GM23338 (cell line): Measurements from ENCODE around the gene KRTAP4-12. TPM values are rescaled to one million over a fixed set of nuclear protein-coding genes. Genes with fewer than 3 reads are reported as not detected.

ENCODE experiments used
- ATAC-seq: fragments of 200-7000 bp; cut with Tn5 transposase; 3 replicates; pipeline ENCODE4 v1.9.1; 2020
- DNase-seq: peaks from one replicate; pipeline ENCODE4 v3.0.0-alpha.2; 2015; ENCODE audit warnings: low spot score
- H2AFZ ChIP-seq: fragments of 200-600 bp; sonication (generic); 2 replicates; pipeline ENCODE4 v1.8.0; 2016; ENCODE audit warnings: antibody characterized with exemption, mild to moderate bottlenecking, moderate library complexity
- H3F3A ChIP-seq: fragments of 200-600 bp; sonication (generic); replicated peaks from 2 replicates; pipeline ENCODE4 v1.8.0; 2017; ENCODE audit warnings: antibody characterized with exemption, mixed run types, low read depth
- H3K27ac ChIP-seq: fragments of 200-600 bp; sonication (generic); 2 replicates; pipeline ENCODE4 v1.6.1; 2016; ENCODE audit warnings: low read depth
- H3K27me3 ChIP-seq: fragments of 200-600 bp; sonication (generic); 2 replicates; pipeline ENCODE4 v1.8.0; 2016; ENCODE audit warnings: mild to moderate bottlenecking, mixed run types, moderate library complexity; ENCODE audit not compliant: insufficient read depth
- H3K36me3 ChIP-seq: fragments of 200-600 bp; sonication (generic); 2 replicates; pipeline ENCODE4 v1.8.0; 2016; ENCODE audit warnings: mild to moderate bottlenecking; ENCODE audit not compliant: insufficient read depth
- H3K4me1 ChIP-seq: fragments of 200-600 bp; sonication (generic); 2 replicates; pipeline ENCODE4 v1.8.0; 2016; ENCODE audit warnings: mild to moderate bottlenecking, moderate library complexity; ENCODE audit not compliant: insufficient read depth
- H3K4me2 ChIP-seq: fragments of 200-600 bp; sonication (generic); 2 replicates; pipeline ENCODE4 v1.7.1; 2017; ENCODE audit warnings: mixed run types
- H3K4me3 ChIP-seq: fragments of 200-600 bp; sonication (generic); 2 replicates; pipeline ENCODE4 v1.6.1; 2016; ENCODE audit warnings: mixed run types
- H3K79me2 ChIP-seq: fragments of 200-600 bp; sonication (generic); replicated peaks from 2 replicates; pipeline ENCODE4 v1.8.0; 2017; ENCODE audit warnings: mild to moderate bottlenecking; ENCODE audit not compliant: insufficient read depth
- H3K9me2 ChIP-seq: fragments of 200-600 bp; sonication (generic); 2 replicates; pipeline ENCODE4 v1.8.0; 2017; ENCODE audit not compliant: insufficient read depth
- H4K20me1 ChIP-seq: fragments of 200-600 bp; sonication (generic); replicated peaks from 2 replicates; pipeline ENCODE4 v1.8.0; 2017; ENCODE audit warnings: mild to moderate bottlenecking; ENCODE audit not compliant: insufficient read depth
- H3K27ac Mint-ChIP-seq: 2 replicates; pipeline ENCODE4 v1.8.0; 2020; ENCODE audit warnings: inconsistent platforms, mild to moderate bottlenecking, moderate library complexity, mixed read lengths
- H3K27me3 Mint-ChIP-seq: 3 replicates; pipeline ENCODE4 v1.8.0; 2022; ENCODE audit warnings: low read depth, mild to moderate bottlenecking, moderate library complexity, mixed read lengths, inconsistent platforms; ENCODE audit not compliant: insufficient read depth, poor library complexity
- H3K36me3 Mint-ChIP-seq: 3 replicates; pipeline ENCODE4 v1.8.0; 2021; ENCODE audit warnings: low read depth, mild to moderate bottlenecking, inconsistent platforms, moderate library complexity, mixed read lengths
- H3K4me1 Mint-ChIP-seq: 3 replicates; pipeline ENCODE4 v1.8.0; 2020; ENCODE audit warnings: mild to moderate bottlenecking, inconsistent platforms, mixed read lengths
- H3K4me3 Mint-ChIP-seq: 3 replicates; pipeline ENCODE4 v1.8.0; 2021; ENCODE audit warnings: moderate library complexity, mild to moderate bottlenecking, inconsistent platforms, mixed read lengths
- H3K9me3 Mint-ChIP-seq: 3 replicates; pipeline ENCODE4 v1.8.0; 2020; ENCODE audit warnings: moderate library complexity, mild to moderate bottlenecking, inconsistent platforms, mixed read lengths
- CREB1 ChIP-seq: fragments of 250-450 bp; sonication (Bioruptor Pico); IDR thresholded peaks from 2 replicates; pipeline ENCODE4 v1.5.0; 2020; ENCODE audit warnings: low read depth, mild to moderate bottlenecking, moderate library complexity
- EZH2 ChIP-seq: fragments of 200-600 bp; sonication (generic); IDR thresholded peaks from one replicate; pipeline ENCODE4 v1.8.0; 2017; ENCODE audit warnings: antibody characterized with exemption, mild to moderate bottlenecking, low read depth; ENCODE audit not compliant: unreplicated experiment
- JUNB ChIP-seq: IDR thresholded peaks from one replicate; pipeline ENCODE4 v1.6.1; 2016; ENCODE audit warnings: antibody characterized with exemption; ENCODE audit not compliant: unreplicated experiment
- REST ChIP-seq: IDR thresholded peaks from one replicate; pipeline ENCODE4 v1.6.1; 2018; ENCODE audit warnings: antibody characterized with exemption; ENCODE audit not compliant: unreplicated experiment
- ZNF331 ChIP-seq: fragments of 250-450 bp; sonication (Bioruptor Pico); IDR thresholded peaks from 2 replicates; pipeline ENCODE4 v1.5.0; 2020; ENCODE audit warnings: low read depth, mild to moderate bottlenecking, moderate library complexity
- polyA plus RNA-seq: library from polyadenylated mRNA; unstranded; fragments of >200 nt; fragmentation: Nextera tagmentation; extraction: Ambion mirVana; gene quantifications from 2 replicates; pipeline ENCODE4 v1.2.1, GENCODE V29; 2016
- total RNA-seq: library from RNA; depleted of rRNA; stranded (reverse); fragments of >200 nt; shearing (Covaris generic); gene quantifications from 2 replicates; pipeline ENCODE4 v1.2.3, GENCODE V29; 2014
- TF ChIP-seq, protein P1 (sequence below): IDR thresholded peaks from 2 replicates; pipeline ENCODE4 v1.6.1; 2016; ENCODE audit warnings: antibody characterized with exemption
- TF ChIP-seq, protein P2 (sequence below): fragments of 250-450 bp; sonication (Bioruptor Pico); IDR thresholded peaks from 2 replicates; pipeline ENCODE4 v1.5.0; 2020; ENCODE audit warnings: mild to moderate bottlenecking, moderate library complexity

Gene KRTAP4-12
- total and polyA plus RNA-seq, 2 experiments from 2014 or later: not detected

- TF ChIP-seq EZH2 (no peak), JUNB (no peak), REST (no peak), ZNF331 (CRISPR knock-in tag) (no peak), CREB1 (CRISPR knock-in tag) (no peak)
- TF ChIP-seq, protein P1, sequence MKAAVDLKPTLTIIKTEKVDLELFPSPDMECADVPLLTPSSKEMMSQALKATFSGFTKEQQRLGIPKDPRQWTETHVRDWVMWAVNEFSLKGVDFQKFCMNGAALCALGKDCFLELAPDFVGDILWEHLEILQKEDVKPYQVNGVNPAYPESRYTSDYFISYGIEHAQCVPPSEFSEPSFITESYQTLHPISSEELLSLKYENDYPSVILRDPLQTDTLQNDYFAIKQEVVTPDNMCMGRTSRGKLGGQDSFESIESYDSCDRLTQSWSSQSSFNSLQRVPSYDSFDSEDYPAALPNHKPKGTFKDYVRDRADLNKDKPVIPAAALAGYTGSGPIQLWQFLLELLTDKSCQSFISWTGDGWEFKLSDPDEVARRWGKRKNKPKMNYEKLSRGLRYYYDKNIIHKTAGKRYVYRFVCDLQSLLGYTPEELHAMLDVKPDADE: no peak
- TF ChIP-seq, protein P2, sequence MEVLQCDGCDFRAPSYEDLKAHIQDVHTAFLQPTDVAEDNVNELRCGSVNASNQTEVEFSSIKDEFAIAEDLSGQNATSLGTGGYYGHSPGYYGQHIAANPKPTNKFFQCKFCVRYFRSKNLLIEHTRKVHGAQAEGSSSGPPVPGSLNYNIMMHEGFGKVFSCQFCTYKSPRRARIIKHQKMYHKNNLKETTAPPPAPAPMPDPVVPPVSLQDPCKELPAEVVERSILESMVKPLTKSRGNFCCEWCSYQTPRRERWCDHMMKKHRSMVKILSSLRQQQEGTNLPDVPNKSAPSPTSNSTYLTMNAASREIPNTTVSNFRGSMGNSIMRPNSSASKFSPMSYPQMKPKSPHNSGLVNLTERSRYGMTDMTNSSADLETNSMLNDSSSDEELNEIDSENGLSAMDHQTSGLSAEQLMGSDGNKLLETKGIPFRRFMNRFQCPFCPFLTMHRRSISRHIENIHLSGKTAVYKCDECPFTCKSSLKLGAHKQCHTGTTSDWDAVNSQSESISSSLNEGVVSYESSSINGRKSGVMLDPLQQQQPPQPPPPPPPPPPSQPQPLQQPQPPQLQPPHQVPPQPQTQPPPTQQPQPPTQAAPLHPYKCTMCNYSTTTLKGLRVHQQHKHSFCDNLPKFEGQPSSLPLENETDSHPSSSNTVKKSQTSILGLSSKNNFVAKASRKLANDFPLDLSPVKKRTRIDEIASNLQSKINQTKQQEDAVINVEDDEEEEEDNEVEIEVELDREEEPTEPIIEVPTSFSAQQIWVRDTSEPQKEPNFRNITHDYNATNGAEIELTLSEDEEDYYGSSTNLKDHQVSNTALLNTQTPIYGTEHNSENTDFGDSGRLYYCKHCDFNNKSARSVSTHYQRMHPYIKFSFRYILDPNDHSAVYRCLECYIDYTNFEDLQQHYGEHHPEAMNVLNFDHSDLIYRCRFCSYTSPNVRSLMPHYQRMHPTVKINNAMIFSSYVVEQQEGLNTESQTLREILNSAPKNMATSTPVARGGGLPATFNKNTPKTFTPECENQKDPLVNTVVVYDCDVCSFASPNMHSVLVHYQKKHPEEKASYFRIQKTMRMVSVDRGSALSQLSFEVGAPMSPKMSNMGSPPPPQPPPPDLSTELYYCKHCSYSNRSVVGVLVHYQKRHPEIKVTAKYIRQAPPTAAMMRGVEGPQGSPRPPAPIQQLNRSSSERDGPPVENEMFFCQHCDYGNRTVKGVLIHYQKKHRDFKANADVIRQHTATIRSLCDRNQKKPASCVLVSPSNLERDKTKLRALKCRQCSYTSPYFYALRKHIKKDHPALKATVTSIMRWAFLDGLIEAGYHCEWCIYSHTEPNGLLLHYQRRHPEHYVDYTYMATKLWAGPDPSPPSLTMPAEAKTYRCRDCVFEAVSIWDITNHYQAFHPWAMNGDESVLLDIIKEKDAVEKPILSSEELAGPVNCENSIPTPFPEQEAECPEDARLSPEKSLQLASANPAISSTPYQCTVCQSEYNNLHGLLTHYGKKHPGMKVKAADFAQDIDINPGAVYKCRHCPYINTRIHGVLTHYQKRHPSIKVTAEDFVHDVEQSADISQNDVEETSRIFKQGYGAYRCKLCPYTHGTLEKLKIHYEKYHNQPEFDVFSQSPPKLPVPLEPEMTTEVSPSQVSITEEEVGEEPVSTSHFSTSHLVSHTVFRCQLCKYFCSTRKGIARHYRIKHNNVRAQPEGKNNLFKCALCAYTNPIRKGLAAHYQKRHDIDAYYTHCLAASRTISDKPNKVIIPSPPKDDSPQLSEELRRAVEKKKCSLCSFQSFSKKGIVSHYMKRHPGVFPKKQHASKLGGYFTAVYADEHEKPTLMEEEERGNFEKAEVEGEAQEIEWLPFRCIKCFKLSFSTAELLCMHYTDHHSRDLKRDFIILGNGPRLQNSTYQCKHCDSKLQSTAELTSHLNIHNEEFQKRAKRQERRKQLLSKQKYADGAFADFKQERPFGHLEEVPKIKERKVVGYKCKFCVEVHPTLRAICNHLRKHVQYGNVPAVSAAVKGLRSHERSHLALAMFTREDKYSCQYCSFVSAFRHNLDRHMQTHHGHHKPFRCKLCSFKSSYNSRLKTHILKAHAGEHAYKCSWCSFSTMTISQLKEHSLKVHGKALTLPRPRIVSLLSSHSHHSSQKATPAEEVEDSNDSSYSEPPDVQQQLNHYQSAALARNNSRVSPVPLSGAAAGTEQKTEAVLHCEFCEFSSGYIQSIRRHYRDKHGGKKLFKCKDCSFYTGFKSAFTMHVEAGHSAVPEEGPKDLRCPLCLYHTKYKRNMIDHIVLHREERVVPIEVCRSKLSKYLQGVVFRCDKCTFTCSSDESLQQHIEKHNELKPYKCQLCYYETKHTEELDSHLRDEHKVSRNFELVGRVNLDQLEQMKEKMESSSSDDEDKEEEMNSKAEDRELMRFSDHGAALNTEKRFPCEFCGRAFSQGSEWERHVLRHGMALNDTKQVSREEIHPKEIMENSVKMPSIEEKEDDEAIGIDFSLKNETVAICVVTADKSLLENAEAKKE: no peak
- no peak overlapping the region for H2AFZ ChIP-seq
- H3F3A ChIP-seq: no peaks in the 10 kb centered on the region
- Mint-ChIP-seq H3K4me3 (no peak overlapping the region), H3K27ac (no peak overlapping the region), H3K9me3 (peaks cover 42% of the 10 kb centered on the region), H3K4me1 (no peaks in the 10 kb centered on the region), H3K27me3 (no peaks in the 10 kb centered on the region), H3K36me3 (peaks cover 28% of the 10 kb centered on the region)
- ATAC-seq: no peak
- DNase-seq: no peak
- H3K36me3 ChIP-seq: no peaks in the 10 kb centered on the region; the same call in 1 of the 2 replicates
- H3K4me2 ChIP-seq: no peak overlapping the region
- H4K20me1 ChIP-seq: no peaks in the 10 kb centered on the region
- no peaks in the 10 kb centered on the region for H3K27me3 ChIP-seq
- H3K9me2 ChIP-seq: 0 out of 2 replicates have a peak, but pooled peaks cover 3% of the 10 kb centered on the region
- H3K27ac ChIP-seq: no peak overlapping the region
- no peak overlapping the region for H3K4me3 ChIP-seq
- H3K79me2 ChIP-seq: no peaks in the 10 kb centered on the region
- H3K4me1 ChIP-seq: no peaks in the 10 kb centered on the region
Observed at GRCh38 chr17:41141361-41141760, 17.4 kb upstream of the KRTAP4-12 start.
